HG02623 (cell line): ENCODE results near the gene CALML6.
A peak's percentile ranks its signal among the peaks of the same experiment; 100 is the strongest.
"Not testable (repeated sequence)": the region's sequence is repeated elsewhere in the genome, so short reads cannot be mapped to it uniquely, and the experiment has no call there.

Experiments used
- ATAC-seq: cut with Tn5 transposase; IDR thresholded peaks from one replicate; pipeline ENCODE4 v1.9.1; 2021; ENCODE audit warnings: moderate library complexity; ENCODE audit not compliant: unreplicated experiment

CALML6 gene, protein sequence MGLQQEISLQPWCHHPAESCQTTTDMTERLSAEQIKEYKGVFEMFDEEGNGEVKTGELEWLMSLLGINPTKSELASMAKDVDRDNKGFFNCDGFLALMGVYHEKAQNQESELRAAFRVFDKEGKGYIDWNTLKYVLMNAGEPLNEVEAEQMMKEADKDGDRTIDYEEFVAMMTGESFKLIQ

DNA sequence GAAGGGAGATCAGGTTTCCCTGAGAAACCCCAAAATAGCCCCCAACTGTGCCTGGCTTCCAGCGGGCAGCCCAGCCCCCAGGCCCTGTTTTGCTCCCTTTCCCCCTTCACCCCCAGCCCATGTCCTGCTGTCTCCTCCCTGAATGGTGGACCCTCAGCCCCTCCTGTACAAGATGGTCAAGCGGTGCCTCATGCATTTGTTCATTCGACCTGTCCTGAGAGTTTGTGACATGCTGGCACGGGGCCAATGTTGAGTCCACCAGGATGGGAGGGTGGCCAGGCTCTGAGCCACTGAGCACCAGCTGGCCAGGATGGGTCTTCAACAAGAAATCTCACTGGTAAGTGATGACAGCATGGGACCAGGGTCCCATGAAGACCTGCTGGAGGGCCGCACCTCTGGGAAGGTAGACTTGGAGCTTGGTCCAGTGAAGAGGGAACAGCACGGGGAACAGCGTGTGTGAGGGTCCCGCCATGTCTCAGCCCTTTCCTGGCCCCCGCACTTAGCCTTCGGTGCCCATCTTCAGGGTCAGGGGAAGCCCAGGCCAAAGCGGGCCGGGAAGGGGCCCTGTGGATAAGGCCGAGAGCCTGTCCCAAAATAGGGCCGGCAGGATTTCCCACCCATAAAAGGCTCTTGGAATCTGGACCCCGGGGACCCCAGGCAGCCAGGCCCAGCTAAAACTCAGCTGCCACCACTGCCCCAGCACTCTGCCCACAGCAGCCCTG, at the start of gene CALML6:
Gene CALML6, plus strand, starts transcription at position 290 of the 722 bp plus-strand sequence. Its CDS starts 21 bp downstream, at position 311.
- ATAC-seq: no peak

DNA sequence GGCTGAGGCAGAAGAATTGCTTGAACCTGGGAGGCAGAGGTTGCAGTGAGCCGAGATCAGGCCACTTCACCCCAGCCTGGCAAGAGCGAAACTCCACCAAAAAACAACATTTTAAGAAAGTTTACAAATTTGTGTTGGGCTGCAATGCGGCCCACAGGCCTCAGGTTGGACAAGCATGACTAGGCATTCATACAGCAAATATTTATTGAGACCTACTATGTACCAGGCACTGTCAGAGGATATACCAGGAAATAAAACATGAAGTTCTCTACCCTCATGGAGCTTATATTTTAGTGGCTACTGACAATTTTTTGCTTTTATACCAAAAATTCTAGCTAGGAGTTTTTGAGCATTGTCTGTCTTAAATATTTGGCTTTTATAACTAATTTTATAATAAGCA, 47.9 kb upstream of the CALML6 start:
- ATAC-seq: no peak

DNA sequence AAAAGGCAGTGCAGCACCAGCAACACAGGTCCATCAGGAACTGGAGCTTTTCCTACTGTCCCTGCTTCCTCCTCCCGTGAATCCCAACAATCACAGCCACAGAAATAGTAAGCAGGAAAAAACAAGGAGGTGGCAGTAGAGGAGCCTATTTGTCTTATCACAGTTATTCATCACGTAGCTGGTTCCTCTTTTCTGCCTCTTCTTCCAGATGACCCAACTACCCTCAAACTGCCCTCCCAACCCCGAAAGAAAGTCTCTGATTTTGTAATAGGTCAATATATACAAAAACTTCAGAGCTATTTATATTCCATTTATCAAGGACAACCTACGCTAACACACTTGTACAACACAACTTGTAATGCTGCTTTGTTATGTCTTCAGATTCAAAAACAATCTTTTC, 45.6 kb upstream of the CALML6 start:
- no peak for ATAC-seq

DNA sequence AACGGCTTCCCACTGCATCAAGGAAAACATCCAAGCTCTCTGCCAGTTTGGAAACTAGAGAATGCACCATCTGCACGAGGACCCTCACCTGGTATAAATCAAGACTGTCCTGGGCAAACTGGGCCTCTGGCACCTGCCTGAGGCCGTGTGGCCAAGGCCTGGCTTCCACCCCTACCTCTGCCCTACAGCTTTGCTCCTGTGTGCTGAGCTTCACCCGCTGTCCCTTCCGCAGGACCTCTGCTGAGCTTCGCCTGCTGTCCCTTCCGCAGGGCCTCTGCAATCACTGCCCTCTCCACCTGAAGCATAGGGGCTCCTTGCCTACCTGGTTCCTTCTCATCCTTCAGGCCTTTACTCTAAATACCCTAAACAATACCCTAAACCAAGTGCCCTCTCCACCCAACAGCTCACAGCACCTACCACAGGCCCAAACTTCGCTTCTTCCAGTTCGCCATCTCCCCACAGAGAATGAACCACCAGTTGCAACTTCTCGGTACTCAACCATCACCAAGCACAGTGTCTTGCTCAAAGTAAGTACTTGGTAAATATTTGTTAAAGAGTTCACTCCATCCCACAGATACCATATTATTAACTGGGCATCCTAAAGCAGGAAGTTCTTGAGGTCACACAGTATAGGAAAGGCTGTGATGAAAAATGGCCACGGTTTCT, 42.6 kb upstream of the CALML6 start:
- ATAC-seq: no peak

DNA sequence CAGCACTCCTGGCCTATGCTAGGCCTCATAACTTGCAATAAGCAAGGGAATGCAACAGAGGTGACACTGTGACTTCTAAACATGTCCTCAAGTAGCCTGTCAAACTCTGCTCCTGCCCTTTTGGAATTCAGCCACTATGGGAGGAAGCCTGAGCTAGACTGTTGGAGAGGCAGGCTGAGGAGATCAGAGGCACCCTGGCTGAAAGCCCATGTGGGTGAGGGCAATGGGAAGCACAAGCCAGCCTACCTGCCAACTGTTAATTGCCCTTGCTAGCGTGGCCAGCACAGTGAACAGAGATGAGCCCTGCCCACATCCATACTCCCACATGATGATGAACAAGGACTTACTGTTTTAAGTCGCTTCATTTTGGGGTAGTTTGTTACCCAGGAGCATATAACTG, 41.9 kb upstream of the CALML6 start:
- ATAC-seq: no peak

DNA sequence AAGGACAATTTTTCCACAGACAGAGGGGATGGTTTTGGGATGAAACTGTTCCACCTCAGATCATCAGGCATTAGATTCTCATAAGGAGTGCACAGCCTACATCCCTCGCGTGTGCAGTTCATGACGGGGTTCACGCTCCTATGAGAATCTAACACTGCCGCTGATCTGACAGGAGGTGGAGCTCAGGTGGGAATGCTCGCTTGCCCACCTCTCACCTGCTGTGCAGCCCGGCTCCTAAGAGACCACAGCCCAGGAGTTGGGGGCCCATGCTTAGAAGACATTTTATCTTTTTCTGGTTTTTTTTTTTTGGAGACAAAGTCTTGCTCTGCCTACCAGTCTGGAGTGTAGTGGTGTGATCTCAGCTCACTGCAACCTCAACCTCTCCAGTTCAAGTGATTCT, 40.2 kb upstream of the CALML6 start:
- ATAC-seq: no peak

DNA sequence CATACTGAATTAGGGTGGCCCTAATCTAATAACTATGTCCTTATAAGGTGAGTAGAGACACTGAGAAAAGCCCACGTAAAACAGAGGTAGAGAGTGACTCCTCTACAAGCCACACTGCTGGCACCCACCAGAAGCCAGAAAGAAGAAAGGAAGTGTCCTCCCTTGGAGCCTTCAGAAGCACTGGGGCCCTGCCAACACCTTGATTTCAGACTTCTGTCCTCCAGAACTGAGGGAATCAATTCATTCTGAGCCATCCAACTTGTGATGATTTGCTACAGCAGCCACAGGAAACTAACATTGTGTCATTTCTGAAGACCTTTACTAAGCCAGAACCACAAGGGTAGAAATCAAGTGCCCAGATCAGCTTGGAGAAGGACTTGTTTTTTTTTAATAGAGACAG, 39.1 kb upstream of the CALML6 start:
- ATAC-seq: no peak

DNA sequence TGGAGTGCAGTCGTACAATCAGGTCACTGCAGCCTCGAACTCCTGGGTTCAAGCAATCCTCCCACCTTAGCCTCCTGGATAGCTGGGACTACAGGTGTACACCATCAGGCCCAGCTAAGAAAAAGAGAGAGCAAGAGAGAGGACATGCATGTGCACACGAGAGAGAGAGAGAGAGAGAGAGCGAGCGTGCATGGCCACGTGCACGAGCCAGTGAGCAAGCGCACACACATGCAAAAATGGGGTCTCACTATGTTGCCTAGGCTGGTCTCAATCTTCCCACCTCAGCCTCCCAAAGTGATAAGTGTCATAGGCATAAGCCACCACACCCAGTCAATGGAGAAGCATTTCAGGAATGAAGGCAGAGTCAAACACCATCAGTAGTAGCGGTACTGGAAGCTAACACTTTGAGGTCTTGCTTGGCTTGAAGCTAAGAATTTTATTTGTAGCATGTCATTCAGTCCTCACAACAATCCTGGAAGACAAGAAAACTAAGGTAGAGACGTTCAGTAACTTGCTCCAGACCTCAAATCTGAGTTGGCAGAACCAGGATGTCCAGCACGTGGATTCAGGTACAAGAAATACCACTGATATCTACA, 38.6 kb upstream of the CALML6 start:
- ATAC-seq: no peak

DNA sequence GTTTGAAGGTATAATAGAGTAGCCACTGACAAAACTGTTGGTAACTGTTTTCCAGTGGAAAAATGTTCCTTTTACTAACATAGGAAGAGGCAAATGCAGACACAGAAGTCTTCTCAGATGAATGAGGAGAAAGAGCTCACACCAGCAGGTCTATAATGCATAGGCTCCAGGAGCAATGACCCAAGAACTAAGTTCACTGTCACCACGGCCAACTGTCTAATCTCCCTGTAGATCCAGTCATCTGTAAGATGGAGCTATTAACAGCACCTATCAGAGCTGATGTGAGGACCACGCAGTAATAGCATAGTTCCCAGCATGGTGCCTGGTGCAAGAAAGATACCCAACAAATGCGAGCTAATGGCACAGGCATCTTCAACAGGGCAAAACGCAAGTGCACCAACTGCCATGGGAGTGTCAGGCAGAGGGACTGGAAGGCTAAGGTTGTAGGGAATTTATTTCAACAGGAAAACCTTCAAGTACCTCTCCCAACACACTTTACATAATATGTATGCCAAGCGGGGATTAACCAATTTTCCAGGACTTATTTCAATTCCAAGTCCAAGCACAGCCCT, 37.1 kb upstream of the CALML6 start:
- no peak for ATAC-seq

DNA sequence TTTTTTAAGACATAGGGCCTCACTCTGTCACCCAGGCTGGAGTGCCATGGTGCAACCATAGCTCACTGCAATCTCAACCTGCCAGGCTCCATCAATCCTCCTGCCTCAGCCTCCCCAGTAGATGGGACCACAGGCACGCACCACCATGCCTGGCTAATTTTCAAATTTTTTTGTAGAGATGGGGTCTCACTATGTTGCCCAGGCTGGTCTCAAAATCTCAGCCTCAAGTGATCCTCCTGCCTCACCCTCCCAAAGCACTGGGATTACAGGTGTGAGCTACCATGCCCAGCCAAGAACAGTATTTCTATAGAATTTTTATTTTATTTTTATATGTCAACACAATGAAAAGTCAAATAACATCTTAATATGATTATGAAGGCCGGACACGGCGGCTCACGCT, 35.1 kb upstream of the CALML6 start:
- no peak for ATAC-seq

DNA sequence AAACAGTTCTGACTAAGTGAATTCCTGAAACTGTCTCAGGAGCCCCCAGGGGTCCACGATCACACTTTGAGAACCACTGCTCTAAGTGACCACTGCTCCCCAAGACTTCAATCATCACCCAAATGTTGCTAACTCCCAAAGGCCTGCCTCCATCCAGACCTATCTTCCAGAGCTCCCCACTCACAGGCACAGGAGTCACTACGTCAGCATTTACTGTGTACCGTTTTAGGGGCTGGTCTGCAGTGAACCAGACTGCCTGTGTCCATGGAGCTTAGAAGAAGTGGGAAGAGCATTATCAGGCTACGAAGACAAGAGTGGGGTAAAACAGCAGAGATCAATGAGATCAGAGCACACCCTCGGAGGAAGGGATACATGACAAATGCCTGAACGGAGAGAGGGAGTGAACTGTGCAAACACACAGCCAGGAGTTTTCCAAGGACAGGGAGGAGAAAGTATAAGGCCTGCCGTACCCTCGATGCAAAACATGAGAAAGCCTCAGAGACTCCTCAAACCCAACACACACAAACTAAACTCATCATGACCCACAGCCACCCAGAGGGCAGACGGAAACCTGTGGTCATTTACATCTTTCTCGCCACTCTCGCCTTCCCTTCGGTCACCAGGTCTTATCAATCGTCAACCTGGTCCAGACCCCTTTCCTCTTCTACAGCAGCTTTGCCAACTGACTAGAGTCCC, 34.3 kb upstream of the CALML6 start:
- ATAC-seq: no peak

DNA sequence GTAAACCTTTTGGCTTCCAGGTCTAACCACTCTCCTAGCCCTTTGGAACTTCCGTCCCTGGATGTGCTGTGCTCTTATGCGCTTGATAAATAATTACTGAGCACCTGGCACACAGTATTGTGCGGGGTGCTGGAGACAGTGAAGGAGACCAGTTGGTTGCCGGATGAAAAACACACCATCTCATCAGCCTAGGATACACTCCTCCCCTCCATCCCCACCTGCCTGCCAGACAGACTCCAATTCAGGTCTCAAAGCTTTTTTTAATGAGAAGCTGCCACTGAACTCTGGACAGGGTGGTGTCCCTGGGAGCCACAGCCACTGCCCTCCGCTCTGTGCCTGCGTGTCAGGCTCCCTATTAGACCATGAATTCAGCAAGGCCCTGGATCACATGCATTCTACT, 33.3 kb upstream of the CALML6 start:
- no peak for ATAC-seq

DNA sequence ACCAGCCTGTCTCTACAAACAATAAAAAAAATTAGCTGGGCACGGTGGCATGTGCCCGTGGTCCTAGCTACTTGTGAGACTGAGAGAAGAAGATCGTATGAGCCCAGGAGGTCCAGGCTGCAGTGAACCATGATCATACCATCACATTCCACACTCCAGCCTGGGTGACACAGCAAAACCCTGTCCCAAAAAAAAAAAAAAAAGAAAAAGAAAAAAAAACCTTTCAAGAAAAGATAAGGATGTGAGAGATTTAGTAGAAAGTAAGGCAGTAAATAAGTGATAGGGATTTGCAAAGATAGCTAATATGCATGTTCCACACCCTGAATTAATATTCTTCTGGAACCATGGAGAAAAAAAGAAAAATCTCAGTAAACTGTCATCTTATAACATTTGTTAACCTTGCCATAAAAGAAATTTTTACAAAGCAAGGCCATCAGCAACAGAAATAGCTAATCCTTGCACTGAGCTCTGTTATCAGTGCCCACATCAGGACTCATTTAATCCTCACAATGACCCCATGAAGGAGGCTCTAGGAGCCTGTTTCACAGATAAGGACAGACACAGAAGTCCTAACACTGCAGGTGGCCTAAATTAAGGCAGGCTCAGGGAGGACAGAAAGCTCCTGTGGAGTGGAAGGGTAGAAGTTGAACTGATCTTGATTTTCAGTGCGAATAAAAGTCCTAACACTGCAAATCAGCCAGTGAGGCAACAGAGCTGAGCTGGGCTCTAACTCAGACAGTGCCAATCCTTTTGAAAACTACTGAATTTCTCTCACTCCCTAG, 31.8 kb upstream of the CALML6 start:
- no peak for ATAC-seq

DNA sequence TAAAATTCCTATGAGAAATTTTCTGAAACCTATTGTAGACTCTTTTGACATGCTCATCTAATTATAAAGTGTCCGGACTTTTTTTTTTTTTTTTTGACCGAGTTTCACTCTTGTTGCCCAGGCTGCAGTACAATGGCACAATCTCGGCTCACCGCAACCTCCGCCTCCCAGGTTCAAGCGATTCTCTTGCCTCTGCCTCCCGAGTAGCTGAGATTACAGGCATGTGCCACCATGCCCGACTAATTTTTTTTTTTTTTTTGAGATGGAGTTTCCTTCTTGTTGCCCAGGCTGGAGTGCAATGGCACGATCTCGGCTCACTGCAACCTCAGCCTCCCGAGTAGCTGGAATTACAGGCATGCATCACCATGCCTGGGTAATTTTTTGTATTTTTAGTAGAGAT, 31.2 kb upstream of the CALML6 start:
- ATAC-seq: not testable (repeated sequence)

DNA sequence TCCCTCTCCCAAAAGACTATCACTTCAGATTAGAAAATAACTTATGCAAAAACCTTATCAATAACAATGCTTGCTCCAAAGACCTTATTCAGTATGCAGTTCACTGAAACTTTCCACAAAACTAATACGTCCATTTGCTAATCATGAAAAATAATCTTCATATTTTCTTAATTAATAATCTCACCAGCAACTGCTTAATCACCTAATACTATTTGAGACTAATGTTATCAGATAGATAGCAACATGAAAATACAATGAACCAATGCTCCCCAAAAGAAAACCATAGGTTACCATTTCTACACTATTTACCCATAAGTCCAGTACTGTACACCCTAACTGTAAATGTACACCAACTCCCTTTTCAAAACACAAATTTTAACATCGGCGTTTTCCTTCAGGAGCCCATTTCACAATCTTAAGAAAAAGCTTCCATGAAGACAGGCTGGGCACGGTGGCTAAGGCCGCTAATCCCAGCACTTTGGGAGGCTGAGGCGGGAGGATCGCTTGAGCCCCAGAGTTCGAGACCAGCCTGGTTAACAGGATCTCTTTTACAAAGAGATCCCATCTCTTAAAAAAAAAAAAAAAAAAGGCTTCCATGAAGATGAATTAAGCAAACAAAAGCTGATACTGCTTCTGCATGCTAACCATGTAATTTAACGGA, 25.8 kb upstream of the CALML6 start:
- no peak for ATAC-seq

DNA sequence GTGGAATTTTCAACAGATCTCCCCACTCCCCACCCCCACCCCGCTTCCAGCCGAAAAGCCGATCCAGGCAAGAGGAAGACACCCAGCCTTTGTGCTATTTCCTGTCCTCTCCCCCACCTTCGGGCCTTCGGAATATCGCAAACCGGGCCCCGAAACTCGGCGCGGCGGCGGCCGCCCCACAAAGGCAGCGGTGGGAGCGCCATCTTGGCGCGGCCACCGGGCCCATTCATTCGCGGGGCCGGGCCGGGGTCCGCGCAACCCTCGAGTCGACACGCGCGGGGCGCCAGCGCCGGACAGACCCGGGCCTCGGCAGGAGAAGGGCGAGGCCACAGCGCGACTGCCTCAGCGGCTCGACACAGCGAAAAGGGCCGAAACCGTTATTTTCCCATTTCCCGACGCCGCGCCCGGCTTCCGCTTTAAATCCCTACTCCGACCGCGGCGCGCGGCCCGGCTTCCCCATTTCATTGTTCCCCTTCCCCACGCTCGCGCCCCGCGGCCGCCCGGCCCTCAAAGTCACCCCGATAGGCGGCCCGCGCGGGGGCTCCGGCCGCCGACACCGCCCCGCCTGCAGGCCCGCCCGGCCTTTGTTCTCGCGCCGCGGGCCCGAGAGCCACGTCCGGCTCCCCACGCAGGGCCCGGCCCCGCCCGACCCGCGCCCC, 25.1 kb upstream of the CALML6 start:
- peak; percentile 29 for ATAC-seq

DNA sequence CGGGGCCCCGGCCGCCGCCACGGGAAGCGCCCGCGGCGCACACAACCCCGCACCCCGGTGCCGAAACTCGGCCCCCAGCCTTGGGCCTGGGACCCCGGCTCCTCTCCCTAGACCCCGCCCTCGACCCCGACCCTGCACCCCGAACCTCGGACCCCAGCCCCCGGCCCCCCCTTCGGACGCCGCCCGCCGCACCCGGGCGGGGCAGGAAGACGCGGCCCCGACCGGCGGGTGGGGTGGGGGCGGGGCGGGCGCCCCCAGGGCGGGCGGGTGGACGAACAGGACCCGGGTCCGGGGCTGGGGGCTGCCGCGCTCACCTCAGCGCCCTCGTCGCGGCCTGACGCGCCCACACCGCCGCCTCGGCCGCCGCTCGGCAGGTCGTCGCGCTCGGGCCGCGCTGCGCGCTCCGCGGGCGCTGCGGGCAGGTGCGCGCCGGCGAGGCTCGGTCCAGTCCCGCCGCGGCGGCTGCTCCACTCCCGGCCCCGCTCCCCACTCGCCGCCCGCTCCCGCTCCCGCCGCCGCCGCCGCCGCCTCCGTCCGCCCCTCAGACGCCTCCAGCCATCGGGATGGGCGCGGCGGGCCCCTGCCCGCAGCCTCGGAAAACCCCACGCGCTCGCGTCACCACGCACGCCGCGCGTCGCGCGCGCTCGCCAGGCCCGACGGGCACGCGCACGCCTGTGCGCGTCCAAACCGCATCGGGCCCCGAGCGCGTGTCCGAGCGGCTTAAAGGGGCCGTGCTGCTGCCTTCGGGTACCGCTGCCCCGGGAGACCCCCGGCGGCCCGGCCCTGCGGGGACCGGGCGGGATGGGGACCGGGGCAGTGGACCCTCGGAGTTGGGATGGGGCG, 24.3 kb upstream of the CALML6 start, which contains the start of gene GNB1:
Gene GNB1, minus strand, starts transcription at position 582 of the 843 bp plus-strand sequence. CDS start 65,634 bp downstream, outside the sequence.
- peak; percentile 74 for ATAC-seq
